NAMALWA (cell line): ENCODE results near the gene TRIL.

Experiments
- DNase-seq: peaks from one replicate; pipeline ENCODE4 v3.0.0-alpha.2; 2015; ENCODE audit warnings: low spot score

The TRIL gene

DNA sequence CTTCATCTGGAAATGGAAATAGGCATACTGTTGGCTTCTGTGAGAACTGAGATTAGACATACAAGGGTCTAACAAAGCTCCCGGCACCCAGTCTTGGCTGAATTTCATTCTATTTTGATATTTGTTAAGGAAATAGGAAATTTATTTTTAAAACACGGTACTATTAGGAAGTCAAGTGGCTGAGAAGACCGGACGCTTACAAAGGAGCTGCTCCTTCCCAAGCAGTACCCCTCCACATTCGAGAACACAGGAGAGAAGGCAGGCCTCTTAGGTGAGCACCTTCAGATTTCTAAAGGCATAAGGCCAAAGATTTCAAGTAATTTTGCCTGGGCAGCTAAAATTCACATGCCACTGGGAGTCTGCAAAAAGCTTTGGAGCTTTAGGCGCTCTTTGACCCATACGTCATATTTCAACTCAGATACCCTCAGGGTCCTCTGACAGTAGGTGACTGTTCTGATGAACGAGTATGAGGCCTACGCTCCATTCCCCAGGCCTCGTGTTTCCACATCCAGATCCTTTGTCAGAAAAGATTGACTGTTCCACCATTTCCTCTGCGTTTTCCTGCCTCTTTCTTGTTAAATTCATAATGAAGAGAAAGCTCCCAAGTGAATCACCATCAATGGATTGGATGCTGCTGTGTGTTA, 17.3 kb downstream of the TRIL start:
- DNase-seq = no peak

DNA sequence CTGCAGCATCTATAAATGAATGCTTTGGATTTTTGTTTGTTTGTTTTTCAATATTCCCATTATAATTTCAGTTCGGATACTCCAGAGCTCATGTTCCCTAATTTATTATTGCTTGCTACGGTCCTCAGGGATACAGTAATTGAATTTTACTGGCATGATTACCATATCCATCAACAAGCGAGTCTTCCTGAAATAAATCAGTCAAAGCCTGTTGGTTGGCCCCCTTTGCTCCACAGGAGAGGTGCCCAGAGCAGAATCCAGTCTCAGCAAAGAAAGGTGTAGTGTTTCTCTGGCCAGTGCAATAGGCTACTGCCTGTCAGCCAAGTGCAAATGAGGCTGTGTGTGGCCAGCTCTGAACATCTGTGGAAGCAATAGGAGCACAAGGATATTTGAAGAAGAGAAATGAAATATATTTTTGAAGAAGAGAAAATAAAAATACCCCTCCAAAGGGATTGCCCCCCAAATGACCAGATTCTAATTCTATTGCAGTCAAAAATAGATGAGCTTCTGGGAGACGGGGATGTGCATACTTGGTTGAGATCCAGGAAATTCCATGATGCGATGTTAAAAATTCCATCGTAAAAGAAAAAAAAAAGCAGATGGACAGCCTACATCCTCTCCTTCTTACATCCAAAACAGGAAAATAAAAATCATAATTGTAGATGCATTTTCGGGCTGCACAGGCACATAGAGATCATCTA, 18.1 kb downstream of the TRIL start:
- DNase-seq = no peak

DNA sequence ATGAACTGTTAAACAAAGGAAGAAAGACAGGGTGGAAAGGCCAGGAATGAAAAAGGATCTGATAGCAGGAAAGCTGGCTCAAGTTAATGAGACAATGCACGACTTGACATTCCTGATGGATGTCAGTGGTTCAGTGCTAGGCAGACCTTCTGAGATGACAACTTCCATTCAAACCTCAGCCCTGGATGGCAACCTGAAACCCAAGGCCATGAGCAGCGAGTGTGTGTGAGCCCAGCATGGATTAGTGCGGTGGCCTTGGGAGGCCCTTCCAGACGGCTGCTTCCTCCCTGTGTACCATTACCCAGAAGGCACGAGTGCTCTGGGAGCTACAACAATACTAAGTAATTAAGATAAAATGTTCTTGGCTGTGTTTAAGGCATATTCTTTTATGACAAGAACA, 18.8 kb downstream of the TRIL start:
- DNase-seq = no peak

DNA sequence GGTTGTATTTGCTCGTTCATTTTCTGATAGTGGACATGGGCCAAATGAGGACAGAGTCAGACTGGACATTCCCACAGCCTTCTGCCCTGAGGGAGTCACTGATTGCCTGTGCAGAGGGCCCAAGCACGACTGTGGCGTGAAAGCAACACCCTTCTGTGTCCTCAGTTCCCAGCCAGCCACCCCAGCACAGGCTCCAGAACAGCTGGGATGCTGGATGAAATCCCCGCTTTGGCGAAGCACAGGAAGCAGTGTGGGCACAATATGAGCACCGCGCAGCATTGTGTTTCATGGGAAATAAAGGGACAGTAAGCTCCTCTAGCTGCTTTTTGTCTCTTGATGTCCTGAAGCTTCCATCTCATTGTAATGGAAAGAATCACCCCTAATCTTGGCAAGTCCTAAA, 20.5 kb downstream of the TRIL start:
- no peak for DNase-seq

DNA sequence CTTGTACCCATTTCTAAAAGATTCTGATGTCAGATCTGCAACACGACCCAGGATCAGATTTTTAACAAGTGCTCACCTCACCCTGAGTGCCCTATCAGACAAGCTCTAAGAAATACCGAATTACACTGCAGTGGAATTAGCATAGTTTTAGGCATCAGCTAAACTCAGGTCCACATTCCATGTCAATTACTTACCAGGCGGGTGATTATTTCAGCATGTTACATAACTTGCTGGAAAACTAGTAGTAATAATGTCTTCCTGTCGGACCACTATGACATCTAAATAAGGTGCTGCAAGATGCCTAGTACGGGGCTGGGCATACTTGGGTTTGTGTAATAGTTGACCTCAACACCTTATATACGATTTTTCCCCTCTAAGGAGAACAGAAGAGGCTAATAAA, 21.0 kb downstream of the TRIL start:
- no peak for DNase-seq

DNA sequence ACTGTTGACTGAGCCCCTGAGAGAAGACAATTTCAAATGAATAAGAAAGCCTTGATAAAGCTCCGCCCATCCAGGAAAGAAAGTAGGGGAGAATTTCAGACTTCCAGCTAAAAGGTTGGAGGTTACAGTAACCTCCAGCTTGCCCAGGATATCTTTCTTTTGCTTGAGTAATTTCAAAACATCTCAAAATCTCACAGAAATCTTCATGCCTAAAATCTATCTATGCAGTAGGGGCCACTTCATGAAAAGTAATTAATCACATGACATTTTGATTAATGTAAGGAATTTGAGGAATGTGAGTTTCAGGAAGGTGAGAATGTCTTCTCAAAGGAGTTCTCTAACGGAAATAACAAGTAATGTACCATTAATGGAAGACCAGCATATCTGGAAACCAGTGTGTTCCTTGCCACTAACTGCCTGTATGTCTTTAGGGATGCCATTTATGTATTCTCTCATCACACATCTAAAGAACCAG, 24.2 kb downstream of the TRIL start:
- DNase-seq = no peak

DNA sequence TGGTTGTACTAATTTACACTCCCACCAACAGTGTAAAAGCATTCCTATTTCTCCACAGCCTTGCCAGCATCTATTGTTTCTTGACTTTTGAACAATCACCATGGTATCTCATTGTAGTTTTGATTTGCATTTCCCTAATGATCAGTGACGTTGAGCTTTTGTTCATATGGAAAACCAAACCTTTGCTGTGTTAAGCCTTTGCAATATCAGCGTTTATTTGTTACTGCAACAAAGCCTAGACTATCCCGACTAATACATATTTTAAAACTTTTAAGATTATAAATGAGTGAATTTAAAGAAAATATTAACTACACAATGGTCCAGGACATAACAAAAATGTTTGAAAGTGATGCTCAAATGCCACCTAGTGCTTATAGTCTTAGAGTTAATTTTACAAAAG, 26.6 kb downstream of the TRIL start:
- no peak for DNase-seq

DNA sequence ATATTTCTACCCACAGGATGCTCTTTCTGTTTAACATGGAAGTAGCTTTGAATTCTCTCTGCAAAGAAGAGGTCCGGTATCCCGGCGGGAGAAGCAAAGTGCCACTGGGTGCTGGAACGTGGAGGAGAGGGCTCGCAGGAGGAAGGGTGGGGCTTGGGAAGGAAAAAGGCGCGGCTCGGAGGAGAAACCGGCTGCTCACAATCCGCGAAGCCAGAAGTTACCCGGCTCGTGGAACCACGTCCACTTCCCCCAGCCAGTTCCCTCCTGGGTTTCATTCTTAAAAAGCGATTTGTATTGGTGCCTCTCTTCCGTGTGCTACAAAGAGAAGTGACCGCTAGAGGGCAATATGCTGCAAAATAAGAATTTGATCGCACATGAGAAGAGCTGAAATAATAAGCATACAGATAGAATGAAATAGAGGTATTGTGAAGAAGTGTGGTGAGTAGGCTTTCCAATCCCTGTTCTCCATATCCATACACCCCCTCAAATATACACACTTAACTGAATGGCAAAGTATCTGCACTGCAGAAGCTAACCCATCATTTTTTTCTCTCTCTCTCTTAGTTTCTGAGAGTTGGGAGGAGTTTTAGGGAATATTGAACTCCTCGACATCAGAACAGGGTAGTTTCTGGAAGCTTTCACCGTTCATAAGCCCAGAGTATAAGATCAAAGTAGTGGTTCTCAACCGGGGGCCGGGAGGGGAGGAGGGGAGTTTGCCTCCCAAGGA, 31.1 kb downstream of the TRIL start:
- peak; percentile 98 for DNase-seq

DNA sequence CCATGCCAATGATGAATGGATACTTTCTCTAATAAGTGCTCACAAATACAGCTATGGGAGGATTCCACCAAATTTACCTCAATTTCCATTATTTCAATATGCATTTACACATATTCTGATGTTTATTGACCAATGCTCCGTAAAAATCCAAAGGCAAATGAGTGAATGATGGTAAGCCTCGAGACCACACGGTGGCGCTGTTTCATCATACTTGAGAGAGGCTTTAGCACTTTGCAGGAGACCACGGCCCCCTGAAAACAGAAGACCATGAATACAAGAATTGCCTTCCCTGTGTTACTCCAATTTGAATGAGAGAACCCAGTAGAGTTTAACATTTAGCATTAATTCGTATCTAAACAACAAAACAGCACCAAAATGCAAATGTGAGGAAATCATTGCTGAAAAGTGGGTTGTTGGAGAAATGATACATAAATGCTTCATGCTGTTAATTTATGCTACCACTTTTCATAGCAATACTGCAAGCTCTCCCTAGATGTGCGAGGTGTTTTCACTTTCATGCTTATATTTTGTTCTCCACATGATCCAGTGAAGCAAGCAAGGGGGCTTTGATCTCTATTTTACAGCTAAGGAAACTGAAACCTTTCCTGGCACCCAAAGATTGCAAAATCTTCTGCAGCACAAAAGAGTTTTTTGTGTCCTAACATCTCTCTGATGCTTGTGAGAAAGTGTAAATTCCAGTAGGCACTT, 35.4 kb downstream of the TRIL start:
- DNase-seq = peak; percentile 96

DNA sequence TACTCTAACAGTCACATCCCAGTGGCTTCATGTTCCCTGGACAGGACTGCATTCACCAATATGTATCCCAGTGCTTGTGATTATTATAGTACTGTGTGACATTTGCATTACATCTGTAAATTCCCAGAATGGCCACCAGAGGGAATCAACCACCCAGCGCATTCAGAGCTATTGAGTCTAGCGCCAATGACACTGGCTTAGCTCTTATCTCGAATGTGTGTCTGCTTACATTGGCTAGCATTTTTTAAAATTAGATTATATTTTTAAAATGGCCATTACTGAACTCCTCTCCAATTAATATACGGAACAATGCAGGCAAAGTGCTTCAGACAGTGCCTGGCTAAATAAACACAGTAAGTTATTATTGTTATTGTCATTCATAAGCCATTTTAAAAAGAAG, 36.3 kb downstream of the TRIL start:
- DNase-seq = peak; percentile 93

DNA sequence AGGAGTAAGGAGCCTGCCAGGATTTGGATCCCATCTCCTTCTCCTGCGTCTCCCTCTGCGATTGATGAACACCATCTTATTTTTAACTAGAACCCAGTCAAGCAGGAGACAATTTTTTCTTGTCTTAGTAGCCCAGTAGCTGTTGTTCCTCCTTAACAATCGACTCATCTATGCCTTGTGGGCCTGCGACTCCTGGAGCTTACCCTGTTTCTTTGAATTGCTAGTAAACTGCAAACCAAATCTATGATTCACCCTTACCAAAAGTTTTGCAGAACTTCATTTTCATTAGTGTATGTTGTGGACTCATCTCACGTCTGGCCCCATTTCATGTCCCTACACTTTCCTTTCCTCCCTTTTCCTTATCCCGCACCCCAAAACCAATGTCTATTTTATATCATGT, 37.7 kb downstream of the TRIL start:
- no peak for DNase-seq

DNA sequence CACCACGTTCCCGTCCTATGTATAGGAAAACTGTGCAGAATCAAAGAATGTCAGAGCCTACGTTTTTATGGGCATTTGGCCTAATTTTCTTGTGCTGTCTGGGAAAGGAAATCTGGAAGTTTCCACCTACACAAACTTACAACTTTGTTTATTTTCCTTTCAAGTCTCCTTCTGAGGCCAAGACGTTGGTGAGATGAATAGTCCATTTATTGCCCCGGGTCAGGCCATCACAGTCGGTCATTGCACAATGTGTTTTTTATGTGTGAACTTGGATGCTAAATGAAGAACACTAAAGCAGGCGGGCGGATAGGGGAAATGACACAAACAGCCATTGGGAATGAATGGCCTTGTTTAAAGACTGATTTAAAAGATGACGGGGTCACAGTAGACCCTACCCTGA, 38.6 kb downstream of the TRIL start:
- no peak for DNase-seq

DNA sequence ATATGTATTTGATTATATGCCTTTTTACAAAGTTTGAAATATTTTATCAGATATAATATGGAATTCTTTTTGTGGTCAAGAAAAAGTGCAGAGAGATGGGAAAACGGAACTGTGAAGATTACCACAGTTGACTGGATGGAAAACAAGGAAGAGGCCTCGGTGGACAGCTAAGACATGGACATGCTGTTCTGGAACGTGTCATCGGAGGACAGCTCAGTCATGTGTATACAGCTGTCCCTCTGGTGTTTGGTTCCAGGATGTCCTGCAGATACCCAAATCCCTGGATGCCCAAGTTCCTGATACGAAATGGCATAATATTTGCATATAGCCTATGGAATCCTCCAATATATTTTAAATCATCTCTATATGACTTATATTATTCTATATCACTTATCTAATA, 49.4 kb downstream of the TRIL start:
- DNase-seq = no peak

DNA sequence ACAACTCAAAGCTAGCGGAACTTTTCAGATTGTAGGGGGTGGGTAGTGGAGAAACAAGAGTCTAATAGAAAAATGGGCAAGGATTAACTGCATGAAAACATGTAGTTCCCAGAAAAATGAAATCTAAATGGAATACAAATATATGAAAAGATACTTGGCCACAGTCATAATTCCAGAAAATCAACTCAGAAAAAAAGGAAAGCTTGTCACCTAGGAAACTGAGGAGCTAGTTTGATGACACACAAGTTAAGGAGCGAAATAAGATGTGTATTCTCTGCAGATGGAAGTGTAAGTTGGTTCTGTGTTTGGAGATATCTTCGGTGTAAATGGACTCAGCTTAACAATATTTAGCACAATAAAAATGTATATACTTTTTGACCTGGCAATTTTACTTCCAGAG, 52.7 kb downstream of the TRIL start:
- DNase-seq = no peak

DNA sequence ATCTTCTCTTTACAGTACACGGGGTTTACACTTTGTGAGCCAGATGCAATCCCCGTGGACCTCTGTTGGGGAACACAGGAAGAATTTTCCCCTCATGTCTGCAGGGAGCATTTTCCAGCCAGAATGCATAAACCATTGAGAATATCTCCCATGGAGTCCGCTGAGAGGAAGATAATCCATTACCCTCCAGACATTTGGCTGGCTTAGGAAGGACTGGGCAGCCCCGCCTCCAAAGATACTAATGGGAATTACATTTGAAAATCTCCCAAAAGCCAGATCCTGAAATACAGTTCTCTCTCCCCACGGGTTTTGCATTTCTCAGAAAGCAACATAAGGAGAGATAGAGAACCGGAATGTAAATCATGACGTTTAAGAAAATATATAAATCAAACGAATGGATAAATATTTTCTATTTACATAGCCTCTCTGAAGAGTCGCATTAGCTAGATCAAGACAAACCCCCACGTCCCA, 53.5 kb downstream of the TRIL start:
- no peak for DNase-seq

DNA sequence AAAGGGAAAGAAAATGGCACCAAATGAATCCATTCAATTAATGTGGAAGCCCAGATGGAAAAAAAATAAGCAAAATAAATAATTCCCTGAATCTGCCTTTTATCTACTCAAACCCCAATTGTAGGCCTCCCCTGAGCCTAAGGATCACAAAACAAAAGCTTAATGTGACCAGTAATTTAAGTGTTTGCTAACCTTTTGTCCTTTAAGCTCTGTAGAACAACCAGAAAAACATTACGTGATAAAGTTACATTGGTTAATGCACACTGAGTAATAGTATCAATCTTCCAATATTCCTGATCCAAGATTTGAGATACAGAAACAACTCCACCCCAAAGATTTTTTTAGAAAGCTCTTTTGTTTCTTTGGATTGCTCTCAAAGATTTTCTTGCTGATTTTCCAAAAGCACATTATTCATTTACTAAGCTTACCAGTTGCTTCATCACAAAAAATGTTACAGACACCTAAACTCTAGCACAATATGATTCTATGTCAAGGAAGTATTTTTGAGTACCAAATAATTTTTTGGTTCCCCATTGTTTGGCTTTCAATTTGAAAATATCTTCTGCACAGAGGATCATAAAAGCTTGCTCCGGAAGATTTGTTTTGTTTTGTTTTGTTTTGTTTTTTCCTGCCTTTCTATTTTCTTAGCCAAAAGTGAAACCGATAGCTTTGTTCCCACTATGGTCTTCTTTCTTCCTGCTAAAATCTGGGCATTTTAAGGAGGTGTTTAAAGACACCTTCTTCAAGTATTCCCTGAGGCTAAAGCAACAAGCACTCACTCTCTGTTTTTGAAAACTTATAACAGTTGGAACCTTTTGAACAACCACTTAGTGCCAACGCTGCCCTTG, 54.2 kb downstream of the TRIL start:
- no peak for DNase-seq
